AG10803 (cell line): ENCODE measurements around the gene TGFBR2.

Experiments used
- DNase-seq: peaks from one replicate; pipeline ENCODE4 v3.0.0; 2010; ENCODE audit warnings: low read depth
- H3K4me3 ChIP-seq: 2 replicates; pipeline ENCODE4 v1.5.1; 2011; ENCODE audit warnings: mild to moderate bottlenecking, low read length, control low read depth
- TF ChIP-seq, protein P1 (sequence below): conservative IDR thresholded peaks from 2 replicates; pipeline ENCODE4 v1.5.1; 2011; ENCODE audit warnings: mild to moderate bottlenecking, low read length, control low read depth, inconsistent platforms

The TGFBR2 gene

DNA sequence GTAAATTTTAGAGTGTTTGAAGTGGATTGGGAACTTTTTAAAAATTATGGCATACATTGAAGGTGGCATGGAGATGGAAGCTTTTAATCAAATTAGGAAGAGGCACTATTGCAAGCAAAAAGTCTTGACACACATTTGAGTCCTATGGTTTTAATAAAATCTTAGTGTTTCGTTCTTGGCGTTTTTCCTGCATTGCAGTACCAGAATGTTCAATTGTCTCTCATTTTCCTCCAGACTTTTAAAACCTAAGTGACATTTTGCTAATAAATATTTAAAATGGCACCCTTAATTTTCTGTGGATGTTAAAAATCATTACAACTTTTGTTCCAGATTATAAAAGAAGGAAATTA lies 2.2 kb downstream of the TGFBR2 start:
- TF ChIP-seq, protein P1, sequence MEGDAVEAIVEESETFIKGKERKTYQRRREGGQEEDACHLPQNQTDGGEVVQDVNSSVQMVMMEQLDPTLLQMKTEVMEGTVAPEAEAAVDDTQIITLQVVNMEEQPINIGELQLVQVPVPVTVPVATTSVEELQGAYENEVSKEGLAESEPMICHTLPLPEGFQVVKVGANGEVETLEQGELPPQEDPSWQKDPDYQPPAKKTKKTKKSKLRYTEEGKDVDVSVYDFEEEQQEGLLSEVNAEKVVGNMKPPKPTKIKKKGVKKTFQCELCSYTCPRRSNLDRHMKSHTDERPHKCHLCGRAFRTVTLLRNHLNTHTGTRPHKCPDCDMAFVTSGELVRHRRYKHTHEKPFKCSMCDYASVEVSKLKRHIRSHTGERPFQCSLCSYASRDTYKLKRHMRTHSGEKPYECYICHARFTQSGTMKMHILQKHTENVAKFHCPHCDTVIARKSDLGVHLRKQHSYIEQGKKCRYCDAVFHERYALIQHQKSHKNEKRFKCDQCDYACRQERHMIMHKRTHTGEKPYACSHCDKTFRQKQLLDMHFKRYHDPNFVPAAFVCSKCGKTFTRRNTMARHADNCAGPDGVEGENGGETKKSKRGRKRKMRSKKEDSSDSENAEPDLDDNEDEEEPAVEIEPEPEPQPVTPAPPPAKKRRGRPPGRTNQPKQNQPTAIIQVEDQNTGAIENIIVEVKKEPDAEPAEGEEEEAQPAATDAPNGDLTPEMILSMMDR, result no peak
- H3K4me3 ChIP-seq, result peak overlapping the region; percentile 89
- no peak for DNase-seq

DNA sequence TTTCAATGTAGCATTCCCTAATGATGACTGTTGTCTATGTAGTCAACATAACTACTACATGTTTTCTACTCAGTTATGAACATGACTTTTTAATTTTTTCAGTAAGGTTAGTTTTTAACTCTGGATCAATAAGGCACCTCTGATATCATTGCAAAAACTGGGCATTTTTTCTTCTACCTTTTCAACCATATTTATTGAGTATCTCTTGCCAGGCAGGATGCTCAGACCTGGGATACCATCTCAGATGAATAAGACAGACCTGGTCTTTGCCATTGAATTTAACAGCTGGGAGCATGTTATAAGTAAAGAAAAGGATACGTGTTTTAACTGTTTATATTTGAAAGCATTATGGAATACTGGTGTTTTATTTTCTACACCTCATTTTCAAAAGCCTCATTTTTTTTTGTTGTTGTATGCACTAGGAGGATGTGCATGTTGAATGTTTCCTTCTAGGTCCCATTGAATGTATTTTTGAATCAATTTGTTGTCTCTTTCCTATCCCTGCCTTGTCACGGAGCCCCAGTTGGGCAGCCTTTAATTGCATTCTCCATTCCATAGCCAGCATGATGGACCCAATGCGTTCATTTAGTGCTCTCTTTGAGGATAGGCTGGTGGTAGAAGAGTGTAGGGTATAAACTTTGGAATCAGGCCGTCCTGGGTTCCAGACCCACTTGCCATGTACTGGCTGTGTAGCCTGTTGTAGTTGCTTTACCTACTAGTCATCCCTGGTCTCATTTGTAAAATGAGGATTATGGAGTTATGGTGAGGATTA lies 3.7 kb downstream of the TGFBR2 start:
- no peak overlapping the region for H3K4me3 ChIP-seq
- DNase-seq, result no peak
- TF ChIP-seq, protein P1, result no peak

DNA sequence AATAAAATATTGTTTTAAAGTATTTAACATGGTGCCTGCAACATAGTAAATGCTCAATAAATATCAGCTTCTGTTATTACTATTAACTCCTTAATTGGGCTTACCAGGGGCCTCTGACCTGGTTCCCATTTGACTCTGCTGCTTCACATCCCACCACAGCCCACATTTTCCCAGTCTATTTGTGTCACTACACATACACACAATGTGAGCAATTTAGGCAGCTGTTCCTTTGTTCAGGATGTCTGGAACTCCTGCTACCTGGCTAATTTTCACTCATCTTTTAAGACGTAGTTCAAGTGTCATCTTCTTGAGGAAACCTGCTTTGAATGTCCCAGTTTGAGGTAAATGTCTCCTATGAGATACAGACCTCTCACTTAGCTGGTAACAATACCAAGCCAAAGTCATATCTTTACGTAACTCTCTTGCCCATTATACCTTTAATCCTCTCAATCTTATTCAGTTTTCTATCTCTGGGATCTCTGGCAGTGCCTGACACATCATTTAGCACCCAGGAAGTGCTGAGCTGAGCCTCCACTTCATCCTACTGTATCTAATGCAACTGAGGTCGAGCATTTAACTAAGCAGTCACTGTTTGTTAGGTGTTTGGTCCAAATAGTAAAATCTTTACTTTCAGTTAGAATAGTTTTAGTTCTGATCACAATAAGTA lies 4.4 kb downstream of the TGFBR2 start:
- TF ChIP-seq, protein P1, result no peak
- DNase-seq, result no peak
- H3K4me3 ChIP-seq, result no peak overlapping the region

DNA sequence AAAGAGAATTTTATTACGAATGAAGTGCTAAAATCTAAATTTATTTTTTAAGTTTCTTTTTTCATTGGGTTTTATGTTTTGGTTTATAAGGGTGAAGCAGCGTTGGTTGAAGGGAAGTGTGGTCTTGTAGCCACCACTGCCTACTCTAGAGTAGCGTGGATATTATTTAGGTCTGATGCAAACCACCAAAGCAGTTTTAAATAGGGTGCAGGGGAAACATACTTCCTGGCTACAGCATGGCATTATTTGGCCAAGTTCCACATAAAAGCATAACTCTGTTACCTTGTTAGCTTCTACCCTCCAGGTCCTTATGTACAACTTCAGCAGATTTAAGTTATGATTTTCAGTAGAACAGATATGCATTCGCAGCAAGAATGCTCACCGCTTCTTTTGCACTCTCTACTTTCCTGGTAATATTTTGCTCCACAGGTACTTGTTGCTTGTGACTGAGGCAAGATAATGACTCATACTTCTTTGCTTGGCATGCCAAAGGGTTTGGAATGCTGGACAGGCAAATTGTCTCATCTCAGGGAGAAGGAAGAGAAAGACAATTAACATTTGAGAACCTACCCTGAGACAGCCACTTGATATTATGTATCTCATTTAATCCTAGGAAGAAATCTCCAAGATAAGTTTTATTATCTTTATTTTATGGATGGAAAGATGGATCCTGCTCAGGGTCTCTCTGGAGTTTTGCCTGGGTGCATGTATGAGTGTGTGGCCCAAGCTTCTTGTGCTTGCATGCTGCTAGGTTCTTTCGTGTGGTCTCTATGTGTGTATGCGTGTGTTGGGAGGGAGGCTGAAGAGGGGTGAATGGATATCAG lies 5.4 kb downstream of the TGFBR2 start:
- H3K4me3 ChIP-seq, result no peak overlapping the region
- TF ChIP-seq, protein P1, result no peak
- DNase-seq, result peak; percentile 68

DNA sequence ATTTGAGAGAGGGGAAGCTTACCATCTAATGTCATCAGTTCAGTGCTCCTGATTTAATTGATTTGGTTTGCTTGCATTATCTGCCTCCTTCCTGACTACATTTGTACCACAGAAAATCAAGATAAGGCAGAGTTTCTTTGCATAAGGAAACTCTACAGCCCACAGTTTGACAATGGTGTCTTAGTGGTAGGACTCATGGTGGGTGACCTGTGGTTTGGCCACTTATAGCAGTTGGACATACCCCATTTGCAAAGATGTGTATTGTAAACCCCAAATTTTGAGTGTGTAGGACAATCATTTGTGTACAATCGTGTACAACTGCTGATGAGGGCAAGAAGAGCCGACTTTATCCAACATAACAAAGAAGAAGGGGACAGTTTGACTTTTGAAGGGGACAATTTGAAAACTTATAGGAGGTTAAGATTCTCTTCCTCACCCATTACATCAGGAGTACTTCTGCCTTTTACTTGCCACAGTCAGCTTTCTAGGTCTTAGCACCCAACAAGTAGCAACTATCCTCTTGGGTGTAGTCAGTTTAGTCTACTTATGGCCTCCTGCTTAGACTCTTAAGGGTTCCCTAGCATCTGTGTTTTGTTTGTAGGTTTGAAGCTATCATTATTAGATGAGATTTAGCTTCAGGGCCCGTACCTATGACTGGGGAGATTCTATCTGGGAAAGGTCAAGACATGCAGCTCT lies 6.2 kb downstream of the TGFBR2 start:
- no peak overlapping the region for H3K4me3 ChIP-seq
- DNase-seq, result no peak
- TF ChIP-seq, protein P1, result no peak

DNA sequence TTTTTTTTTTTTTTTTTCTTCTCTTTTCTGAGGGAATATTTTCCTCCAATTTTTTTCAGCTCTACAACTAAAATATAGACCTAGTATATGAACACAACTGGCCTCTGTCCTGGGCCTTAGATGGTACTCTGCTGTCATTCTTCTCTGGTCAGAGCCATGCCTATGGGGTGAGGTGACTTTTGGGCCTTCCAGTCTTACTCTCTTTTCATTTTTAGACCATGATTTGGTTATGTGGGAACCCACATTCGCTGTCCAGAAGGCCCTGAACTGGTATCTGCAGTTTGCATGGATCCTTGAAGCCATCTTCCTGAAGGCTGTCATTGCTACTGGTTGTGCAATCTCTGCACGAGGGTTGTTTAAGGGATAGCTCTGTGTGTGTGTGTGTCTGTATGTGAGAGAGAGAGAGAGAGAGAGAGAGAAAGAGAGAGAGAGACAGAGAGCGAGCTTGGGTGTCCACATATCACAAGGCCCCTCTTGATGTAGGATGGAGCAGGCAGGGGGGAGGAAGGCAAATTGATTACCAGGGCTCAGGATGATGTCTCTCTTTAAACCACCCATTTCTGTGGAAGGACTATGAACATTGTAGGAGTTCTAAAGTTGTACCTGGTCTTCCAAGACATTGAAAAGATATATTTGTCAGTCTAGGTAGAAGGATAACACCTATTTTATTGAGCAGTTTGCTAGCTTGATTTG lies 6.9 kb downstream of the TGFBR2 start:
- TF ChIP-seq, protein P1, result no peak
- no peak overlapping the region for H3K4me3 ChIP-seq

More for the DNA sequence above, 6.9 kb downstream of the TGFBR2 start:
- no peak for DNase-seq
